Measurements from ENCODE around the gene CCDC112.

The CCDC112 gene

DNA sequence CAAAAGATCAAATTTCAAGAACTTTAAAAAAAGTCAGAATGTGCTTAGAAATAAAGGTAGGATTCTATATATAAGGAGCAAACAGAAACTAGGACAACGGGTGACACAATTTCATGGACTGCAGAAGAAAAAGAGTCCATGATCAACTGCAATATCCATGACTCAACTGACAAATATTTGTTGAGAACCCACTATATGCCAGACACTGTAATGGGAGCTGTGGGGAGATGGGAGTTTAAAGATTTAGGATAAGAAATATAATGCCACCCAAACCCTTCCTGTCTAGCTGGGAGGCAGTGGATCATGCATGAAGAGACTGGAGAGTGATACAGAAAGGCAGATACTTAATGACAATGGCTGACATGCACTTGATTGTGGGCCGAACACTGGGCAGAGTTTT lies 27.6 kb upstream of the CCDC112 start:
- H3K27ac Mint-ChIP-seq, result no peak overlapping the region
- no peaks in the 10 kb centered on the region for H3K4me1 Mint-ChIP-seq
- peaks cover 20% of the 10 kb centered on the region for H3K27me3 Mint-ChIP-seq
- no peak overlapping the region for H3K4me3 Mint-ChIP-seq
- H3K36me3 Mint-ChIP-seq, result no peaks in the 10 kb centered on the region
- no peaks in the 10 kb centered on the region for H3K9me3 Mint-ChIP-seq

GRCh38 chr5:115322729-115323128 lies 26.3 kb upstream of the CCDC112 start:
- H3K36me3 Mint-ChIP-seq, result no peaks in the 10 kb centered on the region
- no peak overlapping the region for H3K4me3 Mint-ChIP-seq
- no peaks in the 10 kb centered on the region for H3K9me3 Mint-ChIP-seq
- H3K4me1 Mint-ChIP-seq, result no peaks in the 10 kb centered on the region
- H3K27ac Mint-ChIP-seq, result no peak overlapping the region
- H3K27me3 Mint-ChIP-seq, result peaks cover 19% of the 10 kb centered on the region

DNA sequence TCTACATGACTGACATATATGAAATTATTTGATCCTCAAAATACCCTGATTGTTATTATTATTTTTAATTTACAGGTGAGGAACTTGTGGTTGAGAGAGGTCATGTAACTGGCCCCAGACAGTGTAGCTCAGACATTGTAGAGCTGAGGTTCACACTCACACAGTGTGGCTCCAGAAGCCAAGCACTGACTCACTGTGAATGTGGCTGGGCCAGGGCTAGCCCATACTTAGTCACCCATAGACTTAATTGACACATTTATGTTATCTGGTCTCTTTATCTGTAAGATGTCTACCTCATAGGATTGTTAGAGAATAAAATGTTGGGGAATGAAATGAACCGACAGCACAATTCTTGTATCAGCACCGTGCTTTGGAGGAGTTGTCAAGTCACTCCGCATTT lies 24.9 kb upstream of the CCDC112 start:
- Mint-ChIP-seq H3K27ac (no peak overlapping the region), H3K4me1 (no peaks in the 10 kb centered on the region), H3K27me3 (peaks cover 13% of the 10 kb centered on the region), H3K36me3 (no peaks in the 10 kb centered on the region), H3K9me3 (no peaks in the 10 kb centered on the region), H3K4me3 (no peak overlapping the region)

DNA sequence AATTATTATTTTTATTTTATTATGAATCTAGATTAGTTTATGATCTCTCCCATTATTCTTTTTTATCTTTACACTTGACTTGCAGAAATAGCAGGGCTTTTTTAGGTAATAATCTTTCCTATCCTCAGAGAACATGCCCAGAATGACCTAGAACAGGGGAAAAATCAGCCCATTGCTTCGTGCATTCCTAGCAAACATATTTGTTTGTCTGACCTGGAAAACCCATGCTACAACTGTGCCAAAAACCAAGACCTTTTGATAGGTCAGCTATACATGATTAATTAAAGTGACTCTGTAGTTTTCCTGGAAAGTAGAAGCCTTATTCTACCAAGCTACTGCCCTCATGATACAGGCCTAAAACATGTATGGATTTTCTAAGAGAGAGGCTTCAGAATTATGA lies 24.1 kb upstream of the CCDC112 start:
- no peak overlapping the region for H3K4me3 Mint-ChIP-seq
- H3K27ac Mint-ChIP-seq, result no peak overlapping the region
- peaks cover 11% of the 10 kb centered on the region for H3K27me3 Mint-ChIP-seq
- H3K36me3 Mint-ChIP-seq, result no peaks in the 10 kb centered on the region
- no peaks in the 10 kb centered on the region for H3K9me3 Mint-ChIP-seq
- no peaks in the 10 kb centered on the region for H3K4me1 Mint-ChIP-seq

- H3K4me1 Mint-ChIP-seq, result no peaks in the 10 kb centered on the region
- no peaks in the 10 kb centered on the region for H3K9me3 Mint-ChIP-seq
- H3K27me3 Mint-ChIP-seq, result peaks cover 11% of the 10 kb centered on the region
- H3K36me3 Mint-ChIP-seq, result no peaks in the 10 kb centered on the region
- H3K4me3 Mint-ChIP-seq, result no peak overlapping the region
- H3K27ac Mint-ChIP-seq, result no peak overlapping the region
Measured at GRCh38 chr5:115320006-115320405, 23.6 kb upstream of the CCDC112 start.

DNA sequence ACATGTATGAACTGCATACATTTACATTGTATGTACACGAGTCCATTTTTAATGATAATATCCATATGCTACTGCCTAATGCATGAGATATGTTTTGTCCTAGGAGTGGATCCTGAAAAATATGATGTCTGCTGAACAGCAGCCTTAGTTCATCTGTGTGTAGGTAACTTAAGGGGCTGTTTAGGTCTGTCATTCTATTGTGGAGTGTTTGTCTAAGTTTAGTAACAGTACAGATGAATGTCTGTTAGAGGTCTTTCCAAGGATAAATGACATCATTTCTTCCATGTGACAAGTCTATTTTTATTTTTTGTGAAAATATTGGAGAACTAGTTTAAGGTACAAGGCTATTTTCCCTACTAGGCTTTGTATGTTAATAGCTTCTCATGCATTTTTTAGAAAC lies 22.6 kb upstream of the CCDC112 start:
- H3K4me3 Mint-ChIP-seq, result no peak overlapping the region
- H3K4me1 Mint-ChIP-seq, result no peaks in the 10 kb centered on the region
- H3K27me3 Mint-ChIP-seq, result peaks cover 11% of the 10 kb centered on the region
- H3K9me3 Mint-ChIP-seq, result no peaks in the 10 kb centered on the region
- H3K36me3 Mint-ChIP-seq, result no peaks in the 10 kb centered on the region
- H3K27ac Mint-ChIP-seq, result no peak overlapping the region

DNA sequence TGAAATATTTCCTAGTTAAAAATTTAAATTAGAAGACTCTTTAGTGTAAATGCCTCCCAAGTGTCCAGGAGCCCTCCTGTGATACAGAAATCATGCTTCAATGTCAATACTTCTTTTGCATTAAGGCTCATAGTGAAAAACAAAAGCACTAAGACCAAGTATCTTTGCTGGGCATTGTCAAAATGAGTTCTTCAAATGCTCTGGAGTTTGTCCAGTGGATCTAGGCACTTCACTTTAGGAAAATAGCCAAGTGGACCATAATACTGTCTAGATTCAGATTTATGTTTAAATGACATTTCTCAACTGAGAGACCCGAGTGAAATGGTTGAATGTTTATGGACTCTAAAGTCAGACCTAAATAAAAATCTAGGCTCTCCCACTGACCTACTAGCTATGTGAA lies 21.3 kb upstream of the CCDC112 start:
- H3K27ac Mint-ChIP-seq, result no peak overlapping the region

DNA sequence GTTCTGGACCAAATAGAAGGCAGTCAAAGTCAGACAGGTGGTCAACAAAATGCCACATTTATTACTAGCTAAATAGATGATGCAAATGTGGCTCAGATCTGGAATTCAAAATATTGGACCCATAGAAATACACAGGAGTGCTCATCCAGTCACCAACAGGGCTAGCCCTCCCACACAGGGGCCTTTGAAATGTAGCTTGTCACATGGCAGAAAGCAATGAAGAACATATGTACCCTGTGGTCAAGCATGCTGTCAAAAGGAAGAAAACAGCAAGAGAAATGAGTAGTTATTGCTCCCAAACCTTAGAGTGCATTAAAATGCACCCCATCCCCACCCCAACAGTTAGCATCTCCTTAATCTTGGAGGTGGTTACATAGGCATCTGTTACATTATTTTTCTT lies 20.9 kb upstream of the CCDC112 start:
- Mint-ChIP-seq H3K27ac (no peak overlapping the region), H3K9me3 (no peaks in the 10 kb centered on the region), H3K27me3 (peaks cover 7% of the 10 kb centered on the region), H3K4me1 (no peaks in the 10 kb centered on the region), H3K36me3 (no peaks in the 10 kb centered on the region), H3K4me3 (no peak overlapping the region)

More for the DNA sequence above, 21.3 kb upstream of the CCDC112 start:
- Mint-ChIP-seq H3K27me3 (peaks cover 7% of the 10 kb centered on the region), H3K9me3 (no peaks in the 10 kb centered on the region), H3K36me3 (no peaks in the 10 kb centered on the region), H3K4me3 (no peak overlapping the region), H3K4me1 (no peaks in the 10 kb centered on the region)

- Mint-ChIP-seq H3K4me1 (no peaks in the 10 kb centered on the region), H3K9me3 (no peaks in the 10 kb centered on the region), H3K27ac (no peak overlapping the region), H3K4me3 (no peak overlapping the region), H3K36me3 (no peaks in the 10 kb centered on the region), H3K27me3 (peaks cover 15% of the 10 kb centered on the region)
Measured at GRCh38 chr5:115313632-115314031, 17.2 kb upstream of the CCDC112 start.

DNA sequence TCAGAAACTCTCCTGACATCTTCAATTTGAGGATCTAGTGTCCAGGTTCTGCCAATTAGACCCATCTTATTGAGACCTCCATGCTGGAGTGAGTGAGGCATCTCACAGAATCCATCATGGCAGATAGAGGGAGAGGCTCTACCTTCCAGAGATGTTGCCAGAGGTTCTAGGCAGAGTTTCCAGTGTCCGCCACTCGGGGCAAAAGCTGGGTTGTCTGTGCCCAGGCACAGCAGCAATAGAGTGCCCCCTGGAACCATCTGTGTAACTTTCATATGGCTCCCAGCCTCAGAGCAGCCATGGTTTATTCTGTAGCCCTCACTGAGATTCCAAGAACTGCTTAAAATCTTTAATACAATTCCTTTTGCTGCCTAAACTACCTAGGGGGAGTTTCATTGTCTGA lies 16.6 kb upstream of the CCDC112 start:
- peaks cover 18% of the 10 kb centered on the region for H3K27me3 Mint-ChIP-seq

DNA sequence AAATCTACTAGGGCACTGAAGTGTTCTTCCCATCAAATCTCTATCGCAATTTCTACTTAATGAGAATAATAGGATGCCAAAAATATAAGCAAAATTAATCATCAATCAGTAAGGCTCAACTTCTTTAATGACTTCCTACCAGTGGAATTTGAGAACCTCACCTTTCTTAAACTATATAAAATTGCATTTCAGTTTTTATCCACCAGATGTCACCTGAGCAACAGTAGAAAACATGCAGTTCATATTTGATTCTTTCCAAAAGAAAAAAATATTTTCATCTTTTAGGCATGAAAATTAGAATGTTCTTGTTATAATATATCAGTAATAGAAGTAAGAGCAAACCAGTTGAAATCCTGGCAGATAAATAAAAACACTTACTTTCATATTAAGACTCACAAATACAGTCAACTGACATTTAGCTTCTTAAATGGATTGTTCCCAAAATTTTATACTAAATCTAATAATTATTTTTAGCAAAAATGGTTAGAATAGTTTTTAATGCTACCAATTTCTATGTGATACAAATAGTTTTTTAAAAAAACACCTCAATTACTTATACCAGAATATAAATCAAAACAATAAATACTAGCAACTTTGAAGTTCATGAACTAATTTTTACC lies 13.4 kb upstream of the CCDC112 start:
- Mint-ChIP-seq H3K4me1 (no peaks in the 10 kb centered on the region), H3K27ac (no peak overlapping the region), H3K9me3 (no peaks in the 10 kb centered on the region), H3K27me3 (peaks cover 27% of the 10 kb centered on the region), H3K36me3 (no peaks in the 10 kb centered on the region), H3K4me3 (no peak overlapping the region)

More for the DNA sequence above, 16.6 kb upstream of the CCDC112 start:
- Mint-ChIP-seq H3K4me1 (no peaks in the 10 kb centered on the region), H3K9me3 (no peaks in the 10 kb centered on the region), H3K36me3 (no peaks in the 10 kb centered on the region), H3K27ac (no peak overlapping the region), H3K4me3 (no peak overlapping the region)

DNA sequence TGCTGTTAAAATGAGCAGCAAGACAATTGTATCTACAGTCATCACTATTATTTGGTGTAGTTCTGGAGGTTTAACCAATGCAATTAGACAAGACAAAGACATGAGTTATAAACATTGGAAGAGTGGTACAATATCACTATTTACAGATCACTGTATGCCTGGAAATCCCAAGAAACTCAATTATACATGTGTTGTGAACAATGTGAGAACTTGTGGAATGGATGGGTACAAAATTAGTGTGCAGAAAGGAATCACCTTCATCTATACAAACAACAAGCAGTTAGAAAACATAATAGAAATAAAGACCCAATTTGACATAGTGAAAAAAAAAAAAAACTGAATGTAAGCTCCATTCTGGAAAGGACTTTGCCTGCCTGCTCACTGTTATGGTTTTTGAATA lies 12.4 kb upstream of the CCDC112 start:
- Mint-ChIP-seq H3K27ac (no peak overlapping the region), H3K27me3 (peaks cover 30% of the 10 kb centered on the region), H3K9me3 (no peaks in the 10 kb centered on the region), H3K36me3 (no peaks in the 10 kb centered on the region), H3K4me3 (no peak overlapping the region), H3K4me1 (no peaks in the 10 kb centered on the region)

GRCh38 chr5:115306011-115306536 lies 9.6 kb upstream of the CCDC112 start:
- no peak overlapping the region for H3K27ac Mint-ChIP-seq
- no peaks in the 10 kb centered on the region for H3K9me3 Mint-ChIP-seq
- no peak overlapping the region for H3K4me3 Mint-ChIP-seq
- H3K27me3 Mint-ChIP-seq, result peaks cover 27% of the 10 kb centered on the region
- H3K36me3 Mint-ChIP-seq, result no peaks in the 10 kb centered on the region
- no peaks in the 10 kb centered on the region for H3K4me1 Mint-ChIP-seq

DNA sequence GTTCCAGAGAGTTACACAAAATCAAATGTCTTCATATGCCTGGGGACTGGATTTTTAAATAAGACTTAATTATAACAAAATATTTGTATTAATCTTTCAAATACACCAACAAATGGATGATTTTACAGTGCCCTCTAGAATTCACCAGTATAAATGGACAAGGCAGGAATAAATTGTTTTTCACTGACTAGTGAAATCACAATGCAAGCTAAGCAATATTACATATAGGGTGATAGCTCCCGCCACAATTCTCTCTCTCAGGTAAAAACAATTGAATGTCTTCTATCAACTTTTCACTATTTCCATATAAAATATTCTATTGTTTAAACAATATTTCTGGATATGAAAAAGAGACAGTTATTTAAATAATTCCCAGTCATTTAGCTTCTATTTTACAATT lies 8.0 kb upstream of the CCDC112 start:
- no peaks in the 10 kb centered on the region for H3K9me3 Mint-ChIP-seq
- no peaks in the 10 kb centered on the region for H3K4me1 Mint-ChIP-seq
- no peaks in the 10 kb centered on the region for H3K36me3 Mint-ChIP-seq
- no peak overlapping the region for H3K27ac Mint-ChIP-seq
- H3K4me3 Mint-ChIP-seq, result no peak overlapping the region
- peaks cover 22% of the 10 kb centered on the region for H3K27me3 Mint-ChIP-seq

- peaks cover 12% of the 10 kb centered on the region for H3K4me1 Mint-ChIP-seq
- H3K4me3 Mint-ChIP-seq, result no peak overlapping the region
- H3K36me3 Mint-ChIP-seq, result no peaks in the 10 kb centered on the region
- peaks cover 4% of the 10 kb centered on the region for H3K27me3 Mint-ChIP-seq
- no peak overlapping the region for H3K27ac Mint-ChIP-seq
- H3K9me3 Mint-ChIP-seq, result no peaks in the 10 kb centered on the region
Measured at GRCh38 chr5:115298811-115299210, 2.4 kb upstream of the CCDC112 start.

DNA sequence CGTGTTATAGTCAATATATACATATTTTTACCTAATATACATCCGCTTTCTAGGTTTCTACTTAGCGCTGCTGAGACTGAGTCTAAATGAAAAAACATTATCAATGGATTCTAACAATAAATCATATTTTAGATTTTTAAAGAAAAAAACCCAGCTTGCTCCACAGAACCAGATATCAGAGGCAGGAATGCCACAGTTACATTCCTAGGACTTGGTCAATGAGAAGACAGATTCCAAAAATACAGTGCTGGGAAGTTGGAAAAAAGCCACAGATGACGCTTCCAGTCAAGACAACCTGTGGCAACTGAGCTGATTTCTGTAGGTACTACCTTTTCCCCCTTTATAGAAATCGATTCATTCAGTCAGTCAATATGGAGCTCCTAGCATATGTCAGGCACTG lies 577 bp upstream of the CCDC112 start:
- Mint-ChIP-seq H3K9me3 (no peaks in the 10 kb centered on the region), H3K27ac (no peak overlapping the region), H3K4me3 (peak overlapping the region; percentile 51), H3K4me1 (peaks cover 12% of the 10 kb centered on the region), H3K27me3 (no peaks in the 10 kb centered on the region), H3K36me3 (peaks cover under 1% of the 10 kb centered on the region)

- Mint-ChIP-seq H3K4me1 (peaks cover 12% of the 10 kb centered on the region), H3K4me3 (peak overlapping the region; percentile 82), H3K36me3 (peaks cover 2% of the 10 kb centered on the region), H3K9me3 (no peaks in the 10 kb centered on the region), H3K27ac (no peak overlapping the region), H3K27me3 (no peaks in the 10 kb centered on the region)
Measured at GRCh38 chr5:115295777-115296123, 704 bp downstream of the CCDC112 start.
